ENCODE data around the gene NIN.

GRCh38 chr14:50837271-50837670, 6.3 kb upstream of the NIN start:
- TF ChIP-seq EZH2 (IDR thresholded peaks at IDR 0.05) = no peak
- no peak for TF ChIP-seq POLR2AphosphoS5 (IDR thresholded peaks at IDR 0.05; ENCODE audit: borderline replicate concordance, low read depth, low read length)
- no peak for TF ChIP-seq FOXP2 (optimal IDR thresholded peaks at IDR 0.05; ENCODE audit: control extremely low read depth, extremely low read length, insufficient read depth)
